Stimulated activated CD4-positive, alpha-beta T cell treated with anti-CD3 and anti-CD28 coated beads, Interleukin-1b, Interleukin-23, amount 100 ng/mL, for 24 hours (primary cell): Measurements from ENCODE around the gene FCAMR.

ENCODE experiments used
- DNase-seq, 4 experiments: peaks; one replicate each; pipeline ENCODE4 v3.0.0-alpha.2; 2020; ENCODE audit warnings: low read depth in 4 of 4, low spot score in 1 of 4

Gene FCAMR, protein sequence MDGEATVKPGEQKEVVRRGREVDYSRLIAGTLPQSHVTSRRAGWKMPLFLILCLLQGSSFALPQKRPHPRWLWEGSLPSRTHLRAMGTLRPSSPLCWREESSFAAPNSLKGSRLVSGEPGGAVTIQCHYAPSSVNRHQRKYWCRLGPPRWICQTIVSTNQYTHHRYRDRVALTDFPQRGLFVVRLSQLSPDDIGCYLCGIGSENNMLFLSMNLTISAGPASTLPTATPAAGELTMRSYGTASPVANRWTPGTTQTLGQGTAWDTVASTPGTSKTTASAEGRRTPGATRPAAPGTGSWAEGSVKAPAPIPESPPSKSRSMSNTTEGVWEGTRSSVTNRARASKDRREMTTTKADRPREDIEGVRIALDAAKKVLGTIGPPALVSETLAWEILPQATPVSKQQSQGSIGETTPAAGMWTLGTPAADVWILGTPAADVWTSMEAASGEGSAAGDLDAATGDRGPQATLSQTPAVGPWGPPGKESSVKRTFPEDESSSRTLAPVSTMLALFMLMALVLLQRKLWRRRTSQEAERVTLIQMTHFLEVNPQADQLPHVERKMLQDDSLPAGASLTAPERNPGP

GRCh38 chr1:206970446-206970845 is at the start of gene FCAMR:
FCAMR (minus strand) TSS chr1:206970460; CDS start chr1:206970125, 335 bp downstream.
- no peak for DNase-seq

DNA sequence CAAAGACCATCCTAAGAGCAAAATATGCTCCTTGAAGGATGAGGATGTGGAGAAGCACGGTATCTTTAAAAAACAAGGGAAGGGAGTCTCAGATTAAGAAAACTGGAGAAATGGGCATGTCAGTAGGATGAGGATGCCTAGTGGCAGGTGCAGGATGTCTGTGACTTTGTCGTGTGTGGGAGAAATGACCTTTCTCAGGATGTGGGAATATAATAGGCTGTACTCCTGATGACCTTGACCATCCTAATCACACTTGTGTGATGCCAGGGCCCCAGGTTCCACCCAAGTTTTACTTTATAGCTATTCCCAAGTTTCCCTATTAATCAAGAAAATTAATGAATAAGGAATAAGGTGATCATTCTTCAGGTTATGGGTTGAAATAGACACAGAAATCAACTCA is 49.4 kb upstream of the FCAMR start:
- no peak for DNase-seq

GRCh38 chr1:207019161-207019560 is 48.9 kb upstream of the FCAMR start:
- no peak for DNase-seq

- no peak for DNase-seq
Measured at GRCh38 chr1:207018707-207019106, 48.4 kb upstream of the FCAMR start.

- DNase-seq: no peak
Measured at GRCh38 chr1:207017615-207018559, 47.6 kb upstream of the FCAMR start.

GRCh38 chr1:207015791-207016190 is 45.5 kb upstream of the FCAMR start:
- DNase-seq: no peak

DNA sequence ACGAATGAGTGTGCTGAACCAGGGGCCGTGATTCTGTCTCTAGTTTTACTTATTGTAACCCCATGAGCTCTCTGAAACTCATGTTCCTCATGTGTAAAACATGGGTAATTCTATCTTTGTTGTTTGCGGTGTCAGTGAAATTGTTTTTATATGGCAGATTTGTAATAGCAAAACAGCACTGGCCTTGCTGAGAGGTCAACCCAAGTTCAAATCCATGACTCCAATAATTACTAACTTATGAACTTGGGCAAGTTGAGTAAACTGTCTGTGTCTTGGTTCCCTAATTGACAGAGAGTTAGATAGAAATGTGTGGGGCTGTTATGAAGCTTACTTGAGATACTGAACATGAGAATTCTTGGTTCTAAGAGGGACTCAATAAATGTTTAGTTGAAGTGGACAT is 44.5 kb upstream of the FCAMR start:
- no peak for DNase-seq

DNA sequence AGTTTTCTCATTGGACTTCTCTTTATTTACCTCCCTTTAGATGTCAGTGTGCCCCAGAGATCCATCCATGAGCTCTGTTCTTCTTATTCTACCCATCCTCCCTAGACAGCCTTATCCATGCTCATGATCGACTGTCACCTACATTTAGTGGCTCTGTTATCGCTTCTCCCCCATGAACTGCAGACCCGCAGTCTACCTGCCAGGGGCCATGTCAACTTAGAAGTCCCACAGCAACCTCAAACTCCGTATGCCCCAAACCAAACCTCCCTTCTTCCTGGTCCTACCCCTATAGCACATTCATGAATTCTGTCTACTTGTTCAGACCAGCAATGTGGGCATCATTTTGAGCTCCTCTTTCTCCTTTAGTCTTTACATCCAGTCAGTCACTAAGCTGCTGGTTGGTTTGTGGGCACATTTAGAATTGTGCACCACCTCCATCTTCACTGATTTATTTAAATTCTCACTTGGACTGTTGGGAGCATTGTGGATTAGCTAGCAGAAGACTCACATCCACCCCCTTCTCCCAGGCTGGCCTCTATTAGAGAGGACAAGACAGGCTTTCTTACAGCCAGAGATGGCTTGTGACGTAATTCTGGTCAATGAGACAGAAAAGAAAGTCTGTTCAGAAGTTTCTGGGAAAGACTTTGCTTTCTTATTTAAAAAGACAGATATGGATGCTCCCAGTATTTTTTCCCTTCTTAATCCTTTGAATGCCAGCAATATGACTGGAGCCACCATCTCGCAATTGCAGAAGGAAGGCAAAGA is 43.2 kb upstream of the FCAMR start:
- no peak for DNase-seq

DNA sequence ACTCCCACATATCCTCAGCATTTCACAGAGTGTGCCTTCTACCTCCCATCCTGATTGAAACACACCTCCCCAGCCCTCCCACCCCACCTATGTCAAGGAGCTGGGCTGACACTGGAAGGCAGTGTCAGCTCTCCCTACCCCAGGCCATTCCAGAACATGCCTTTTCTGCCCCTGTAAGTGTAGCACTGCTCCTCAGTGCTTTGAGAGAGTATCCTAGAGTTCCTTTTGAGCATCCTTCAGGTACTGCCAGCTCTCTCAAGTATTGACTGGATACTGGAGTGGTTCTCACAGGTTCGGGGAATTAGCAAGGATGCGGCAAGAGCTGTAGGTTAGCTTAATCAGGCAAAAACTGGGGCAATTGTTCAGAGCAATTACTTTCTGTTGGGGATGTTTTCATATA is 40.5 kb upstream of the FCAMR start:
- no peak for DNase-seq

DNA sequence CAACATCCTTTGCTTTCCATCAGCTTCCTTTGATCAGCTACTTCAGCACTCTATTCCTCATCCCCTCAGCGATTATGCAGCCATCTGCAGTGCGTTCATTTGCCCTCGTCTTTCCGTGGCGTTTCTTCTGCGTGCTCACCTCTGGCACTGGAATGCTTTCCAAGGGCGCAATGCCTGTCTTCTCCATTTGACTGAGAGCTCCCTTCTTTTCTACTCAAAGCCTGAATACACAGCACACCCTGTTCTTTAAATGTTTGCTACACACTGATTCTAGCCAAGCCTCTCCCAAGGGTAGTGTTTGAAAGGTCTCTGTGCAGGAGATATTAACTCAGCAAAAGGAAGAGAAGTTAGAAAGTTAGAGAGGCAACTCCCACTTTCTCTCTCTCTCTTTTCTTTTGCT is 39.7 kb upstream of the FCAMR start:
- DNase-seq: no peak

GRCh38 chr1:207009182-207009850 is 39.1 kb upstream of the FCAMR start:
- no peak for DNase-seq

- no peak for DNase-seq
Measured at GRCh38 chr1:207007352-207008033, 37.2 kb upstream of the FCAMR start.

- no peak for DNase-seq
Measured at GRCh38 chr1:207006914-207007313, 36.7 kb upstream of the FCAMR start.

GRCh38 chr1:207006083-207006482 is 35.8 kb upstream of the FCAMR start:
- no peak for DNase-seq

GRCh38 chr1:207004931-207005830 is 34.9 kb upstream of the FCAMR start:
- peak in 2 of 4 experiments; percentile 2 to 28 for DNase-seq

GRCh38 chr1:207003210-207003609 is 33.0 kb upstream of the FCAMR start:
- no peak for DNase-seq

DNA sequence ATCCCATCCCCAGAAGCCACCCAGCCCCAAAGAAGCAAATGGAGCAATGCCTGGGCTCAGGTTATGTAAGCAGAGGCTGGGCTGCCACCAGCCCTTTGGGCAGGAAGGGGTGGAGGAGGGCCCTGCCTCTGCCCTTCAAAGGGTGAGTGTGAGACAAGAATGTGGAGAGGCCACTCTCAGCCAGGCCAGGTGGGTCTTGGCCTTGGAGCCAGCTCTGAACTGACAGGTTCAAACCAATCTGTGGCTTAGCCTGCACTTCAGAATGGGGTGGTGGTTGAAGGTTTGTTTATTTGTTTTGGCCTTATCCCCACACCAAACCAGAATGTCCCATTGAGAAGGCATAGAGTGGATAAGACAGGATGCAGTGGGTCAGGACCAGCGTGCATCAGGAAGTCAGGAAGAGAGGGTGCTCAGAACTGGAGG is 32.5 kb upstream of the FCAMR start:
- DNase-seq: no peak

DNA sequence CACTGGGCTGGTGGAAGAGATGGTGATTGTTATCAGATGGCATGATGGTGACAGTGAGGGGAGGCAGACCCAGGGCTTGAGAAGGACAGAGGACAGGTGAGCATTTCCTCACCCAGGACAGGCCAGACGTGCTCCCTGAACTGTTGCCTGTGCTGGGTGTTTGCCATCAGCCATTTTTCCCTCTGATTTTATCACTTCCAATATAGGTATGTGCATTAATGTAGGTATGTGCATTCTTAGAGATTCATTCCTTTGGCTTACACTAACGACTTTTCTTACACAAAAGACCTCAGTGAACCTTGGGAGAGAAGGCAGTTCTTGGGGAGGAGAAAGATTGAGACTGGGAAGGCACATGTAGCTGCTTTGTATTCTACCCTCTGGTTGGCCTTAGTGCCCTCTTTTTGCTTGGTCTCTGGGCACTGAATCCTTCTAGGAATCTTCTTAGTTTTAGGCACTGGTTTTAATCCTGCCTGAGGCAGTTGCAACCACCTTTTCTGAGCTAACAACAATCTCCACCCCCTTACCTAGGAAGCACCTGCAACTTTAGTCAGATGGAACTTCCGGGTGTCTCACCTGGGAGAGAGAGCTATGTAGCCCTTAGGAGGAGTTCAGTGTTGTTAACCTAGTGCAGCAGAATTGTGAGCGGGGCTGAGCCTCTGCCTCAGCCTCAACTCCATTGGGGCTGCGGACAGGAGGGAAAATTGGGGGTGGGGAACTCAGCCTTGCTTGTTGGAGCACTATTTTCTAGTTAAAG is 31.4 kb upstream of the FCAMR start:
- DNase-seq: no peak
